Cardiac fibroblast (primary cell): Measurements from ENCODE around the gene EIF6.
A peak's percentile ranks its signal among the peaks of the same experiment; 100 is the strongest.

Experiments
- DNase-seq, 2 donors: peaks; one replicate each; pipeline versions ENCODE4 v3.0.0 to v3.0.0-alpha.2; 2010; ENCODE audit warnings: low read depth in 2 of 2
- H3K4me3 ChIP-seq, 2 donors: replicated peaks in 1 of 2; 1 replicate in 1 of 2; 2 replicates in 1 of 2; pipeline ENCODE4 v1.5.1; 2011; ENCODE audit warnings: low read depth in 2 of 2, low read length in 2 of 2, mild to moderate bottlenecking in 2 of 2, moderate library complexity in 1 of 2
- TF ChIP-seq, protein P1 (sequence below): IDR thresholded peaks from one replicate; pipeline ENCODE4 v1.5.1; 2011; ENCODE audit warnings: low read depth, mild to moderate bottlenecking, low read length, inconsistent platforms

EIF6 gene

DNA sequence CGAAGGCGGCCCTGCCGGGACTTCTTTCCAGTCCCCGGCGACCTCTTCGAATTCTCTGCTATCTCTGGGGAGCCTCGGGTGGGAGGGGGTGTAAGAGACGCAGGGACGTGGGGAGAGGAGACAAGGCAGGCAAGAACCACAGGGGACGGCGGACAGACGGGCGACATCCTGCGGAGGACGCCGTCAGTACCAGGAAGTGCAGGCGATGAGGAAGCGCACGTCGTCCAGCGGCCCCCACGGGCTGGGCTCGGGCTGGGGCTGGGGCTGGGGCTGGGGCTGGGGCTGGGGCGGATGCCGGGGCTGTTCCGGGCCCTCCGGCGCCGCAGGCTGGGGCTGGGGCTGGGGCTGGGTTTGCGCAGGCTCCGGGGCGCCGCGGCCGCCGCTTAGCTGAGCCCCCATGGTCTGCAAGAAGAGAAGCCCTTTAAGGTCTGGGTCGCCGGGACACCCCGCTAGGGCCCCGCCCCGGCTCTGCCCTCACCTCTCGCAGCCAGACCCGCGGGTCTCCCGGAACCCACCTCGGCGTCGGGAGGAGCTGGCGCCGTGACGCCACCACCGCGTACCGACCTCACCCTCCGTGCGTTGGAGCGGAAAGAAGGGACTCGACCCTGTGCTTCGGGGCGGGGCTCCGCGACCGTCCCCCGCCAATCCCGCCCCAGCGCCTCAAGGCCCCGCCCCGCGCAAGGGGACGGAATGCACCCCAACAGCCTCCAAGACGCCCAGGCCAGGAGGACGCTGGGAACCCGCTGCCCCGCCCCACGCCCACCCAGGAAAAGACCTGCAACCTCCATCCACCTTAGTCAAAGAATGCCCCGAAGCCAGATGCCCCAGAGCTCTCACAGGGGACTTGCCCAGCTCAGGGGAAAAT, 6.8 kb downstream of the EIF6 start, which contains the start of gene MMP24OS:
MMP24OS (minus strand) TSS at position 592 of the 865 bp plus-strand sequence; CDS start at position 399, 193 bp downstream.
- peak within 1 kb of the TSS; percentile 82 to 83 for H3K4me3 ChIP-seq
- peak; percentile 82 to 92 for DNase-seq
- TF ChIP-seq, protein P1, sequence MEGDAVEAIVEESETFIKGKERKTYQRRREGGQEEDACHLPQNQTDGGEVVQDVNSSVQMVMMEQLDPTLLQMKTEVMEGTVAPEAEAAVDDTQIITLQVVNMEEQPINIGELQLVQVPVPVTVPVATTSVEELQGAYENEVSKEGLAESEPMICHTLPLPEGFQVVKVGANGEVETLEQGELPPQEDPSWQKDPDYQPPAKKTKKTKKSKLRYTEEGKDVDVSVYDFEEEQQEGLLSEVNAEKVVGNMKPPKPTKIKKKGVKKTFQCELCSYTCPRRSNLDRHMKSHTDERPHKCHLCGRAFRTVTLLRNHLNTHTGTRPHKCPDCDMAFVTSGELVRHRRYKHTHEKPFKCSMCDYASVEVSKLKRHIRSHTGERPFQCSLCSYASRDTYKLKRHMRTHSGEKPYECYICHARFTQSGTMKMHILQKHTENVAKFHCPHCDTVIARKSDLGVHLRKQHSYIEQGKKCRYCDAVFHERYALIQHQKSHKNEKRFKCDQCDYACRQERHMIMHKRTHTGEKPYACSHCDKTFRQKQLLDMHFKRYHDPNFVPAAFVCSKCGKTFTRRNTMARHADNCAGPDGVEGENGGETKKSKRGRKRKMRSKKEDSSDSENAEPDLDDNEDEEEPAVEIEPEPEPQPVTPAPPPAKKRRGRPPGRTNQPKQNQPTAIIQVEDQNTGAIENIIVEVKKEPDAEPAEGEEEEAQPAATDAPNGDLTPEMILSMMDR = peak; percentile 13

DNA sequence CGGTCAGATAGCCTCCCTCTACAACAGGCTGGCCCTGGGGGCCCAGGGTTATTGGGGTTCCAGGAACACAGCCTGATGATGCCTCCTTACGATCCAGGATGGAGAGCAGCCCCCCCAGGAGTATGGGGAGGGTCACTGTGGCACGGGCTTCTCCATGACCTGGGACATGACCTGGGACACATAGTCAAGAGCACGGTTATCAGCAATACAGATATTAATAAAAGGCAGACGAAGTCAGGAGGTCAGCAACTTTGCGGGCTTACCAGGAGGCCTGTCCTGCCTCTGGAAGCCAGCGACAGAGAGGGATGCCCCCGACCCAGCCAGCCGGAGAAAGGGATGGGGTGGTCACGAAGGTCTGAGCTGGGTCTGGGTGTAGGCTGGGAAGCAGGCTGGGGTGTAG, 7.4 kb downstream of the EIF6 start:
- DNase-seq = no peak
- H3K4me3 ChIP-seq = peak overlapping the region; percentile 82 to 83

DNA sequence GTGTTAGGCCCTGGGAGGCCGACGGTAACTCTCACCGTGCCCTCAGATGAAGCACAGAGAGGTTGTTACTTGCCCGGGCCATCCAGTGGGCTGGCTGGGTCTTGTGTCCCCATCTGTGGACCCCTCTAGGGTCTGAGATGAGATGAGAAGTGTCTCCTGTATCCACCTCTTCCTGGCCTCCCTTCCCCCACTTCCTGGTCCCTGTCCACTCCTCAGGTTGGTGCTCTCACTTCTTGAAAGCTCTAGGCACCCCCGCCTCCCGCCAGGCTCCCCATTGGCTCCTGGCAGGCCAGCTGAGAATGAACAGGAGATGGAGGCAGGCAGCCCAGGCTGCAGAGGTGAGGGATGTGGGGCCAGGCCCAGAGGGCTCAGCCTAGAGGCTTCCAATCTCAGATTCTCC, 8.2 kb downstream of the EIF6 start:
- no peak for DNase-seq
- TF ChIP-seq, protein P1 = no peak
- peak overlapping the region; percentile 82 to 83 for H3K4me3 ChIP-seq

More for the DNA sequence above, 7.4 kb downstream of the EIF6 start:
- TF ChIP-seq, protein P1 = no peak

DNA sequence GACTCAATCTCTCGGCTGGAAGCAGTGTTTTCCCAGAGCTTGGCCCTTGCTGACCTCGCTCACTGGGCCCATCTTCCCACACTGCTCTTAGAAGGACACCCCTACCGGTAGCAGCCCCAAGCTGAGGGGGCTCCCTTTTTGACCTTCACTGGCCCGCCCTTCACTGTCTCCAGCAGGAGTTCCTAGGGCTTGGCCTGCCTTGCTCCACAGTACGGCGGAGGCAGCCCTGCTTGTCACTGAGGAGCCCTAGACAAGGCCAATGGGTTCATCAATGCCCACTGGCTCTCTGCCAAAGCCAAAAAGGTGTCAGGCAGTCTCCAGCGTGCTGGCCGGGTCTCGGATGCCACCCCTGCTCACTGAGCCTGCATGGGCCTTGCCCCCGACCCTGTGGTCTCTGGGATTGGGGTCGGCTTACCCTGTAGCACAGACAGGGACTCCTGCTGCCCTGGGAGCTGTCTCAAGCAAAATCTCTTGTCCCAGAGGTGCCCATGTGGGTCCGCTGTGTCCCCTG, 8.8 kb downstream of the EIF6 start:
- no peak overlapping the region for H3K4me3 ChIP-seq
- DNase-seq = no peak
- TF ChIP-seq, protein P1 = no peak

DNA sequence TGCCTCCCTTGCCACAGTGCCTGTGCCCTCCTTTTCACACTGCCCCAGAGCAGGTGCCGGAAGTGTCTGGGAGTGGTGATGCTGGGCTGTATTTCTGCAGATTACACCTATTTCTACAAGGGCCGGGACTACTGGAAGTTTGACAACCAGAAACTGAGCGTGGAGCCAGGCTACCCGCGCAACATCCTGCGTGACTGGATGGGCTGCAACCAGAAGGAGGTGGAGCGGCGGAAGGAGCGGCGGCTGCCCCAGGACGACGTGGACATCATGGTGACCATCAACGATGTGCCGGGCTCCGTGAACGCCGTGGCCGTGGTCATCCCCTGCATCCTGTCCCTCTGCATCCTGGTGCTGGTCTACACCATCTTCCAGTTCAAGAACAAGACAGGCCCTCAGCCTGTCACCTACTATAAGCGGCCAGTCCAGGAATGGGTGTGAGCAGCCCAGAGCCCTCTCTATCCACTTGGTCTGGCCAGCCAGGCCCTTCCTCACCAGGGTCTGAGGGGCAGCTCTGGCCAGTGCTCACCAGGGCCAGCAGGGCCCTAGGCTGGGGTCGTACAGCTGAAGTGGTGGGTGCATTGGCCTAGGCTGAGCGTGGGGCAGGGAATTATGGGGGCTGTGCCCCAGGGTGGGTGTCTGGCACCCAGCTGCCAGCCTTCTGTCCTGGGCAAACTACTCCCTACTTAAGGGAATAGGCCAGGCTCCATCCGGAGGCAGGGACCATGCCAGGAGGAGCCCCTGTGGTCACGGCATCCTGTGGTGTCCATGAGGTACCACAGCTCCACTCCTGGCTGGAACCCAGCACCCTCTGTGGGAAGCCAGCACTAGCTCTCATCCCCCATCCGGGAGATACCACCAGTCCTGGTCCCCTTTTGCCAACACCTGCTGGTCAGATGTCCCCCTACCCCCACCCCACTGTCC, 10.1 kb downstream of the EIF6 start:
- H3K4me3 ChIP-seq = no peak overlapping the region
- DNase-seq = no peak
- TF ChIP-seq, protein P1 = no peak

DNA sequence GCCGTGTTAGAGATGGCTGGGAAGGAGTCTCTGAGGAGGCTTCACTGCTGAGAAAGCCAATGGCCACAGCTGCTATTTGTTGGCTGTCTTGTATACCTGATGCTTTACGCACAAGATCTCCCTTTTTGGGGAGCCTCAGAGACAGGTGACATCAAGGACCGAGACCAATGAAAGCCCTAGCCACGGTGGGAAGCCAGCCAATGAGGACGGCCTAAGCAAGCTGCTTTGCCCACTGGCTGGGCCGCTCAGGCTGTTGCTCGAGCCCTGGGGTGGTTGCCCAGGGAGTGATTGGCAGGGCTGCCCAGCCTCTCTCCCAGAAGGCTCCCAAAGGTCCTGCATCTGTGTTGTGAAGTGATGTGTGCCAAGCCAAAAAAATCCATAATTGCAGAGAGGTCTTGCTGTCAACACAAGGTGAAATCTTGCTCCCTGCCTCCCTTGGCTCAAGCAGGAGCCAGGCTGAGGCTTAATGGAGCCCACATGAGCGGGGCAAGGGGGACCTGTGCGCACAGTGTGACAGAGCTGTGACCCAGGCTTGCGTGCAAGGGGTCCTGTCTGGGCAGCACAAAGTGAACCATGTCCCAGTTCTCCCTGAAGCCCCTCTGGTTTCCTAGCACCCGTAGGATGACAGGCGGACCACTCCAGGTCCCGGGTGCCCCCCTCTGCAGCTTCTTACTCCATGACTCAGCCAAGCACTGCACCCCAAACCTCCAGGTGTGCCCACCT, 11.0 kb downstream of the EIF6 start:
- TF ChIP-seq, protein P1 = no peak
- DNase-seq = peak in 1 of 2 donors; percentile 15
- no peak overlapping the region for H3K4me3 ChIP-seq
